RWPE1 (cell line): ENCODE data around the gene SERPINB10.

Experiments used
- CTCF ChIA-PET: fragments of 350-600 bp; sonication (Branson Sonifier 250); formaldehyde crosslinking; extraction: SDS; loops from one replicate; lab custom pipeline; 2021; lab: Yijun Ruan, JAX
- POLR2A ChIA-PET: fragments of 400-600 bp; formaldehyde crosslinking; extraction: SDS; loops from one replicate; lab custom pipeline; 2020; ENCODE audit warnings: antibody characterized with exemption; ENCODE audit not compliant: low non-redundant PET; lab: Yijun Ruan, JAX
- DNase-seq: peaks from one replicate; pipeline ENCODE4 v3.0.0; 2012; ENCODE audit warnings: low spot score
- H3K27ac ChIP-seq: fragments of 450-650 bp; 2 replicates; pipeline ENCODE4 v1.5.1; 2017
- CTCF ChIP-seq: fragments of 450-650 bp; conservative IDR thresholded peaks from 2 replicates; pipeline ENCODE4 v1.5.1; 2017; ENCODE audit warnings: low read depth, mild to moderate bottlenecking

SERPINB10 gene

GRCh38 chr18:63980027-63980426, 72.3 kb downstream of the SERPINB10 start:
- no peak overlapping the region for H3K27ac ChIP-seq
- CTCF ChIA-PET = no interaction called here
- no peak for TF ChIP-seq CTCF
- DNase-seq = no peak
- POLR2A ChIA-PET = no interaction called here

DNA sequence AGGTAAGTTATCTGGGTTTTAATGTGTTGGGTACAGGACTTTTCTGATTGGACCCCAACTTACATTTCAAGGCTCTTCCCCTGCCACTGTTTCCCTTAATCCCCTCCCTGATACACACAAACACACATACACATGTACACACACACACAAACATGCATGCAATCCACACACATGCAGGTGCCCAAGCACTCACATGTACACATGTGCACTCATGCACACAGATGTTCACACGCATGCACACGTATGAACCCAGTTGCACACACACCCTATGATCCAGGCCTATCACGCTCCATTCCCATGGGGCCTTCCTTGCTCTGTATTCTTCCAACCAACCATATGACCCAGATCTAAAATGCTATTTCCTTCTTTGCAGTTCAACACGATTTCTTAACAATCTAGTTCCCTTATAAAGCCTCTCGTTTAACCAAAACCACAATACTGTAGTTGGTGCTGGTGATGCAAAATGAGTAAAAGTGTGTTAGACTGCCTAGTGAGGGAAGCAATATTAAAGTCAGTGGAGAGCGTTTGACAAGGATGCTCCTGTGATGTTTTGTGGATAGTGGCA, 73.2 kb downstream of the SERPINB10 start:
- POLR2A ChIA-PET = no interaction called here
- no peak for DNase-seq
- no peak overlapping the region for H3K27ac ChIP-seq
- TF ChIP-seq CTCF = no peak
- CTCF ChIA-PET = no interaction called here

GRCh38 chr18:63981719-63982118, 74.0 kb downstream of the SERPINB10 start:
- CTCF ChIA-PET = interaction anchor here (0.6 kb wide), 1 partner anchor 464 kb away, joined by 3 read pairs; no protein-coding TSS in a partner anchor
- no peak for DNase-seq

DNA sequence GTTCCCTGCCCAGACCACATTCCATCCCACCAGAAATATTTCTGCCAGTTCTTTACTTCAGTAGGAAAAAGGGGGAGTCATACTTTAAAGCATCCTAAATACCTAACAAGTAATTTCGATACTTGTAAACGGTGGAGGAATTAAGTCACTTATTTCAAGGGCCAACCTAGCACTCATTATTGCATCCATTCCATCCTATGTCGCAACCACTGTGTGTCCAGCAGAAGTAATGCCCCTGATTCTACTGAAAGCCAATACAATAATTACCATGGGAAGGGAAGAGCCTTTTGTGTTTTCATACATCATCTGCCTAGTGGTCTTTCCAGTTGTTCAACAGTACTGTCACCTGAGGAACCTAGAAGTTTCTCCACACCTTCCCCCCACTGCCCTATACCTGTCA, 74.6 kb downstream of the SERPINB10 start:
- no peak overlapping the region for H3K27ac ChIP-seq
- ChIA-PET CTCF (interaction anchor here (0.6 kb wide), 1 partner anchor 464 kb away, joined by 3 read pairs; no protein-coding TSS in a partner anchor), POLR2A (no interaction called here)
- DNase-seq = no peak
- TF ChIP-seq CTCF = no peak

More at GRCh38 chr18:63981719-63982118, 74.0 kb downstream of the SERPINB10 start:
- TF ChIP-seq CTCF = no peak
- POLR2A ChIA-PET = no interaction called here
- no peak overlapping the region for H3K27ac ChIP-seq
